Left lung (tissue), 10 donors: ENCODE results near the gene CAMK2D. TPM values are rescaled to one million over a fixed set of nuclear protein-coding genes. Genes with fewer than 3 reads are reported as not detected.

Source experiments
- ATAC-seq: fragments of 200-7000 bp; cut with Tn5 transposase; one replicate; pipeline ENCODE4 v1.9.1; 2020; ENCODE audit warnings: moderate library complexity
- DNase-seq, 4 donors: peaks; one replicate each; pipeline ENCODE4 v3.0.0-alpha.2; 2013 to 2020
- H3K27ac ChIP-seq, 2 donors: fragments of 200-600 bp; sonication (generic) in 1 of 2; one replicate each; pipeline versions ENCODE4 v1.5.0 to v1.8.0; 2020 to 2021
- H3K27me3 ChIP-seq, 2 donors: fragments of 200-600 bp; sonication (generic) in 1 of 2; one replicate each; pipeline versions ENCODE4 v1.5.0 to v1.8.0; 2020 to 2021
- H3K36me3 ChIP-seq, 2 donors: fragments of 200-600 bp; sonication (generic) in 1 of 2; one replicate each; pipeline versions ENCODE4 v1.5.0 to v1.8.0; 2020 to 2021
- H3K4me1 ChIP-seq, 2 donors: fragments of 200-600 bp; one replicate each; pipeline ENCODE4 v1.8.0; 2021
- H3K4me3 ChIP-seq, 2 donors: fragments of 200-600 bp; sonication (generic) in 1 of 2; one replicate each; pipeline versions ENCODE4 v1.5.0 to v1.8.0; 2020 to 2021; ENCODE audit warnings: mild to moderate bottlenecking in 1 of 2
- H3K9me3 ChIP-seq, 2 donors: fragments of 200-600 bp; sonication (generic) in 1 of 2; one replicate each; pipeline versions ENCODE4 v1.5.0 to v1.8.0; 2020 to 2021
- intact Hi-C, 2 donors: fragments of 100-400 bp; cut with DNase I; formaldehyde crosslinking; loops; one replicate each; pipeline versions ENCODE4 v1.11.2 to v1.14.2; 2022
- polyA plus RNA-seq, 6 donors: library from polyadenylated mRNA; unstranded; fragments of 120-200 nt; gene quantifications; one replicate each; pipeline ENCODE4 v1.2.1, GENCODE V29; 2013; ENCODE audit not compliant: insufficient read length in 6 of 6
- total RNA-seq, 2 donors: library from RNA; stranded (reverse); fragmentation: NEBNext Ultra II Directional; extraction: Animal tissue kit (Norgen Biotek cat#: 25700); gene quantifications; one replicate each; pipeline ENCODE4 v1.2.1, GENCODE V29; 2021
- TF ChIP-seq, protein P1 (sequence below), 2 donors: fragments of 200-600 bp; sonication (generic) in 1 of 2; IDR thresholded peaks; one replicate each; pipeline versions ENCODE4 v1.5.0 to v1.8.0; 2021; ENCODE audit warnings: antibody characterized with exemption in 2 of 2
- donor health status: DM: no; HTN: yes; CAD: no.
- donor health status: DM: no; HTN: no; CAD: no.

The CAMK2D gene
- total and polyA plus RNA-seq, 8 donors: 50.3 to 93.2 (median 68.4) TPM

DNA sequence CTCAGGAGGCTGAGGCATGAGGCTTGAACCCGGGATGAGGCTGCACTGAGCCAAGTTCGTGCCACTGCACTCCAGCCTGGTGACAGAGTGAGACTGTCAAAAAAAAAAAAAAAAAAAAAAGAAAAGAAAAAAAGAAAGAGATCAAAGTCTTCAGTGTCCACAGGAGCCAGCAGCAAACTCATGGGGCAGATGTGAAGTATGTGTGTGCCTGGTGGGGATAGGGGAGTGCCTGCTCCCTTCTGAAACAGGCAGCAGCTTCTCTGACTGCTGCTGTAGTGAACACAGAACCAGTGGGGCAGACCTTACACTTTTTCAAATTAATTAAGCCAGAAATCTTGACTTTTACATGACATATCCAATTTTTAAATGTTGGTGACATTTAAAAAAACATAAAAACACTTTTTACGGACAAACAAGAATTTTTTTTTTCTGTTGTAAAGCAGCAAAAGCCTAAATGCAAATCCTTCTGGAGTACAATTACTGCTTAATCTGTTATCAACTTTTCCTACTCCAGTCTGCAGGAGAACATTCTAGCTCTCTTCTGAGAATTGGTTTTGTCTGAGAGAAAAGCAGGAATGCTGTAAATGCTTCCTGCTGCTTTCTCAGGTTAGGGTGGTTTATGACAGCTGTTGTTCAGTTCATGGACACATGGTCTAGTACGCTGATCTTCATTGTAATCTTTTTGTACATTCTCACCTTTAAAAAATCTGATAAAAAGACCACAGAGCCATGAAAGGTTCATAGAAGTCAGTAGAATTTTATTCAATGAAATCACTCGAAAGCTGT is 311.1 kb downstream of the CAMK2D start:
- TF ChIP-seq, protein P1, sequence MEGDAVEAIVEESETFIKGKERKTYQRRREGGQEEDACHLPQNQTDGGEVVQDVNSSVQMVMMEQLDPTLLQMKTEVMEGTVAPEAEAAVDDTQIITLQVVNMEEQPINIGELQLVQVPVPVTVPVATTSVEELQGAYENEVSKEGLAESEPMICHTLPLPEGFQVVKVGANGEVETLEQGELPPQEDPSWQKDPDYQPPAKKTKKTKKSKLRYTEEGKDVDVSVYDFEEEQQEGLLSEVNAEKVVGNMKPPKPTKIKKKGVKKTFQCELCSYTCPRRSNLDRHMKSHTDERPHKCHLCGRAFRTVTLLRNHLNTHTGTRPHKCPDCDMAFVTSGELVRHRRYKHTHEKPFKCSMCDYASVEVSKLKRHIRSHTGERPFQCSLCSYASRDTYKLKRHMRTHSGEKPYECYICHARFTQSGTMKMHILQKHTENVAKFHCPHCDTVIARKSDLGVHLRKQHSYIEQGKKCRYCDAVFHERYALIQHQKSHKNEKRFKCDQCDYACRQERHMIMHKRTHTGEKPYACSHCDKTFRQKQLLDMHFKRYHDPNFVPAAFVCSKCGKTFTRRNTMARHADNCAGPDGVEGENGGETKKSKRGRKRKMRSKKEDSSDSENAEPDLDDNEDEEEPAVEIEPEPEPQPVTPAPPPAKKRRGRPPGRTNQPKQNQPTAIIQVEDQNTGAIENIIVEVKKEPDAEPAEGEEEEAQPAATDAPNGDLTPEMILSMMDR (IDR thresholded peaks at IDR 0.05): no peak
- Histone ChIP-seq H3K27me3 (no peaks in the 10 kb centered on the region), H3K4me1 (peaks cover 0 to 25% of the 10 kb centered on the region in 2 donors), H3K9me3 (peaks cover 0 to 2% of the 10 kb centered on the region in 2 donors), H3K36me3 (no peaks in the 10 kb centered on the region), H3K27ac (no peak overlapping the region), H3K4me3 (no peak overlapping the region)
- intact Hi-C loops: no loop called here
- ATAC-seq (no peak), DNase-seq (no peak)

- peaks cover 7 to 28% of the 10 kb centered on the region in 2 donors for H3K4me1 ChIP-seq
- TF ChIP-seq, protein P1 (IDR thresholded peaks at IDR 0.05): no peak
- DNase-seq (peak in 1 of 4 donors; percentile 45), ATAC-seq (no peak)
- H3K9me3 ChIP-seq: peaks cover 0 to 2% of the 10 kb centered on the region in 2 donors
- H3K27me3 ChIP-seq: no peaks in the 10 kb centered on the region
- no peaks in the 10 kb centered on the region for H3K36me3 ChIP-seq
- H3K4me3 ChIP-seq: no peak overlapping the region
- intact Hi-C loops: no loop called here
- peak overlapping the region in 1 of 2 donors; percentile 13 for H3K27ac ChIP-seq
These were observed 312.0 kb downstream of the CAMK2D start for GRCh38 chr4:113449410-113449974.

DNA sequence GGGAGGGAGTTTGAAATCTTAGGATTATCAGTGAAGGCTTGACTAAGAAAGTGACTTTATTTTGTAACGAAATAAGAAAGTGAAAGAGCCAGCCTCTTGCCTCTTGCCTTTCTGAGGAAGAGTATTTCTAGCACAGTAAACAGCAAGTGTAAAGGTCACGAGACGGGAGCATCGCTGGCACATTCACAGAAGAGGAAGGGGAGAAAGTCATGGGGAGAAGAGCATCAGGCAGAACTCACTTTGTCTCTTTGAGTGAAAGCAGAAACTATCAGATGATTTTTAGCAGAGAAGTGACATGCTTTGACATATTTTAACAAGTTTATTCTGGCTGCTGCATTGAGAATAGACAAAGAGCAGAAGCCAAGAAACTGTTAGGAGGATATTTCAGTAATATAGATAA is 313.8 kb downstream of the CAMK2D start:
- Histone ChIP-seq H3K4me3 (no peak overlapping the region), H3K36me3 (no peaks in the 10 kb centered on the region), H3K9me3 (peaks cover 0 to 2% of the 10 kb centered on the region in 2 donors), H3K27ac (peak overlapping the region; percentile 48 to 61), H3K27me3 (no peaks in the 10 kb centered on the region), H3K4me1 (peaks cover 7 to 25% of the 10 kb centered on the region in 2 donors)
- ATAC-seq: peak; percentile 26
- DNase-seq: peak in 1 of 4 donors; percentile 41
- intact Hi-C loops: no loop called here
- TF ChIP-seq, protein P1 (IDR thresholded peaks at IDR 0.05): no peak

DNA sequence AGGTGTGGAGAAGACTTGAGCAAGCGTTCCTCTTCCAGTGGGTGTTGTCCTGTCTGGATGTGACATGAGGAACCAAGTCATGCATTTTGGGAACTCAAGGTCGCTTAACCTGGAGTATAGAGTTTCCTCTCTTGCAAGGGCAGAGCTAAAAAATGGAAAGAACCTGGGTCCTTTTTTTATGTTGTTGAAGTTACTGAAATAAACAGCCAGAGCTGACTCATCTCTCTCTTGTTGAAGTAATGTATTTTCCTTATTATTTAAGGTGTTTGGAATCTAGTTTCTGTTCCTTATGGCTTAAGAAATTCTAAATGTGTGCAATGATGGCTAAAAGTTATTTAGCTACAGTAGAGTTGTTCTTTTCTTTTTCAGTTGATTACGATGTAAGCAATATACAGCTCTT is 314.5 kb downstream of the CAMK2D start:
- H3K9me3 ChIP-seq: peaks cover 0 to 2% of the 10 kb centered on the region in 2 donors
- no peaks in the 10 kb centered on the region for H3K27me3 ChIP-seq
- DNase-seq (no peak), ATAC-seq (no peak)
- peaks cover 7 to 23% of the 10 kb centered on the region in 2 donors for H3K4me1 ChIP-seq
- no peaks in the 10 kb centered on the region for H3K36me3 ChIP-seq
- peak overlapping the region; percentile 48 to 61 for H3K27ac ChIP-seq
- intact Hi-C loops: no loop called here
- H3K4me3 ChIP-seq: no peak overlapping the region
- TF ChIP-seq, protein P1 (IDR thresholded peaks at IDR 0.05): no peak

DNA sequence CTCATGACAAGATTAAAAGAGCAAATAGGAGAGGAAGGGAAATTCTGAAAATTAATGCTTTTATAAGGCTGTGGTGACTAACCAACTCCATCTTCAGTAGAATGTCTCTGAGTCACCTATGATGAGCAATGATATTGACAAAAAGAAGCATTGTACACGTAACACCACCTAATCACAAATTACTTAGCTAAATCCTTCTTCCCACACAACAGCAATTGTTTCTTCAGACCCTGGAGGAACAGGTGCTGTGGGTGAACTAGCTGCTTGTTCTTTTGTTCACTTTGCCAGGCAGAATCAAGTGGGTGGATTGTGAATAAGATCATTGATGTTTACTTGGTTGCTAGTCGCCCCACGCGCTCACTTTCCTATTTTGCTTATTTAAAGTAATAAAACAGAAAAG is 315.5 kb downstream of the CAMK2D start:
- Histone ChIP-seq H3K27ac (peak overlapping the region; percentile 48 to 58), H3K4me3 (no peak overlapping the region), H3K4me1 (peaks cover 7 to 23% of the 10 kb centered on the region in 2 donors), H3K9me3 (peaks cover 0 to 2% of the 10 kb centered on the region in 2 donors), H3K27me3 (no peaks in the 10 kb centered on the region), H3K36me3 (no peaks in the 10 kb centered on the region)
- TF ChIP-seq, protein P1 (IDR thresholded peaks at IDR 0.05): no peak
- intact Hi-C loops: no loop called here
- peak; percentile 32 for ATAC-seq
- DNase-seq: no peak
